ENCODE data around the gene TTC23. TPM values are rescaled to one million over a fixed set of nuclear protein-coding genes. Genes with fewer than 3 reads are reported as not detected.

TTC23 gene
- total RNA-seq, 1 donor from 2014 or later, result 2.7 TPM

GRCh38 chr15:99185414-99186130 is 63.8 kb downstream of the TTC23 start:
- no peaks in the 10 kb centered on the region for H3K9me3 Mint-ChIP-seq
- H3K27ac Mint-ChIP-seq, result no peak overlapping the region
- TF ChIP-seq, protein P1, sequence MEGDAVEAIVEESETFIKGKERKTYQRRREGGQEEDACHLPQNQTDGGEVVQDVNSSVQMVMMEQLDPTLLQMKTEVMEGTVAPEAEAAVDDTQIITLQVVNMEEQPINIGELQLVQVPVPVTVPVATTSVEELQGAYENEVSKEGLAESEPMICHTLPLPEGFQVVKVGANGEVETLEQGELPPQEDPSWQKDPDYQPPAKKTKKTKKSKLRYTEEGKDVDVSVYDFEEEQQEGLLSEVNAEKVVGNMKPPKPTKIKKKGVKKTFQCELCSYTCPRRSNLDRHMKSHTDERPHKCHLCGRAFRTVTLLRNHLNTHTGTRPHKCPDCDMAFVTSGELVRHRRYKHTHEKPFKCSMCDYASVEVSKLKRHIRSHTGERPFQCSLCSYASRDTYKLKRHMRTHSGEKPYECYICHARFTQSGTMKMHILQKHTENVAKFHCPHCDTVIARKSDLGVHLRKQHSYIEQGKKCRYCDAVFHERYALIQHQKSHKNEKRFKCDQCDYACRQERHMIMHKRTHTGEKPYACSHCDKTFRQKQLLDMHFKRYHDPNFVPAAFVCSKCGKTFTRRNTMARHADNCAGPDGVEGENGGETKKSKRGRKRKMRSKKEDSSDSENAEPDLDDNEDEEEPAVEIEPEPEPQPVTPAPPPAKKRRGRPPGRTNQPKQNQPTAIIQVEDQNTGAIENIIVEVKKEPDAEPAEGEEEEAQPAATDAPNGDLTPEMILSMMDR (IDR thresholded peaks at IDR 0.05), result no peak
- H3K36me3 Mint-ChIP-seq (ENCODE audit: low read depth), result no peaks in the 10 kb centered on the region
- CTCF ChIA-PET, result no interaction called here
- H3K4me3 Mint-ChIP-seq, result no peak overlapping the region
- no peaks in the 10 kb centered on the region for H3K27me3 Mint-ChIP-seq
- H3K4me1 Mint-ChIP-seq, result no peaks in the 10 kb centered on the region
- POLR2A ChIA-PET, result no interaction called here
- DNase-seq (no peak), ATAC-seq (ENCODE audit: low read depth) (no peak)
- intact Hi-C loops (cut with micrococcal nuclease), result no loop called here

- no peaks in the 10 kb centered on the region for H3K27me3 Mint-ChIP-seq
- no peaks in the 10 kb centered on the region for H3K9me3 Mint-ChIP-seq
- ATAC-seq (ENCODE audit: low read depth), result no peak
- no peak for DNase-seq
- no peaks in the 10 kb centered on the region for H3K4me1 Mint-ChIP-seq
- TF ChIP-seq, protein P1 (IDR thresholded peaks at IDR 0.05), result no peak
- intact Hi-C loops (cut with micrococcal nuclease), result no loop called here
- no peaks in the 10 kb centered on the region for H3K36me3 Mint-ChIP-seq (ENCODE audit: low read depth)
- H3K4me3 Mint-ChIP-seq, result no peak overlapping the region
- H3K27ac Mint-ChIP-seq, result no peak overlapping the region
- POLR2A ChIA-PET, result no interaction called here
- CTCF ChIA-PET, result interaction anchor here (1.1 kb wide), 1 partner anchor 30 kb away, joined by 5 read pairs; no protein-coding TSS in a partner anchor
Observed at GRCh38 chr15:99182791-99183190, 66.6 kb downstream of the TTC23 start.

DNA sequence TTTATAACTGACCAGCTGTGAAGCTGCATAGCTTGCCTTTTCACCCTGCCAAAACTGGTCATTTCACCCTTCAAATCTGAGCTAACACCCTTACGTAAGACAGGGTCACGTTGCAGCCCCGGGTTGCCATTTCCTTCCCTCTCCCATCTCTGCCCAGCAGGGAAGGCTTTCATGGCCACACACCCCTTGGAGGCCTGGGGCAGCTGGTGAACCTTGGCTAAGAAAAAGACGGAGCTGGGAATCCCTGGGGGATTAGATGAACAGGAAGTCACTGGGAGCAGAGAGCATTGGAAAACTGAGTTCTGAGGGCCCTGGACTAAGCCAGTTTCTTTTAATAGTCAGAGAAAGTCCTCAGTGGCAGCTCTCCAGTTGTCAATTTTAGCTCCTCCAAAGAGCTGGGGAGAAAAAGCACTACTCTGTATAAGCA is 67.8 kb downstream of the TTC23 start:
- CTCF ChIA-PET, result interaction anchor here (1.1 kb wide), 1 partner anchor 32 kb away, joined by 5 read pairs; no protein-coding TSS in a partner anchor
- intact Hi-C loops (cut with micrococcal nuclease), result no loop called here
- no peak overlapping the region for H3K4me3 Mint-ChIP-seq
- no peaks in the 10 kb centered on the region for H3K9me3 Mint-ChIP-seq
- H3K36me3 Mint-ChIP-seq (ENCODE audit: low read depth), result no peaks in the 10 kb centered on the region
- TF ChIP-seq, protein P1 (IDR thresholded peaks at IDR 0.05), result no peak
- H3K4me1 Mint-ChIP-seq, result no peaks in the 10 kb centered on the region
- no peak overlapping the region for H3K27ac Mint-ChIP-seq
- no peak for DNase-seq
- no peaks in the 10 kb centered on the region for H3K27me3 Mint-ChIP-seq
- no peak for ATAC-seq (ENCODE audit: low read depth)
- POLR2A ChIA-PET, result no interaction called here

GRCh38 chr15:99180964-99181306 is 68.4 kb downstream of the TTC23 start:
- no peak overlapping the region for H3K27ac Mint-ChIP-seq
- H3K27me3 Mint-ChIP-seq, result no peaks in the 10 kb centered on the region
- no peaks in the 10 kb centered on the region for H3K36me3 Mint-ChIP-seq (ENCODE audit: low read depth)
- ChIA-PET POLR2A (no interaction called here), CTCF (no interaction called here)
- H3K9me3 Mint-ChIP-seq, result no peaks in the 10 kb centered on the region
- intact Hi-C loops (cut with micrococcal nuclease), result no loop called here
- no peaks in the 10 kb centered on the region for H3K4me1 Mint-ChIP-seq
- no peak overlapping the region for H3K4me3 Mint-ChIP-seq
- TF ChIP-seq, protein P1 (IDR thresholded peaks at IDR 0.05), result no peak
- no peak for ATAC-seq (ENCODE audit: low read depth)
- DNase-seq, result no peak

GRCh38 chr15:99180086-99180963 is 69.1 kb downstream of the TTC23 start:
- TF ChIP-seq, protein P1 (IDR thresholded peaks at IDR 0.05), result no peak
- Mint-ChIP-seq H3K27me3 (no peaks in the 10 kb centered on the region), H3K27ac (no peak overlapping the region), H3K36me3 (ENCODE audit: low read depth) (no peaks in the 10 kb centered on the region), H3K4me1 (no peaks in the 10 kb centered on the region), H3K4me3 (no peak overlapping the region), H3K9me3 (no peaks in the 10 kb centered on the region)
- no peak for DNase-seq
- ChIA-PET POLR2A (no interaction called here), CTCF (no interaction called here)
- intact Hi-C loops (cut with micrococcal nuclease), result no loop called here
- ATAC-seq (ENCODE audit: low read depth), result no peak
